ENCODE measurements around the gene SLC35A2.

The SLC35A2 gene

GRCh38 chrX:48914593-48915493 is 3.4 kb upstream of the SLC35A2 start:
- no peaks in the 10 kb centered on the region for H3K27me3 ChIP-seq (ENCODE audit: insufficient read depth, poor library complexity, severe bottlenecking)
- no peak overlapping the region for H3K27ac ChIP-seq (replicated peaks)
- no peak for TF ChIP-seq POLR2AphosphoS5 (IDR thresholded peaks at IDR 0.05; ENCODE audit: low read depth)
- TF ChIP-seq CTCF (IDR thresholded peaks at IDR 0.05; ENCODE audit: insufficient read depth, low read length): no peak
- TF ChIP-seq SPI1 (IDR thresholded peaks at IDR 0.05; ENCODE audit: borderline replicate concordance, low read depth): no peak
- no peak for TF ChIP-seq REST (IDR thresholded peaks at IDR 0.05; ENCODE audit: insufficient replicate concordance, low read depth)
- TF ChIP-seq GABPA (IDR thresholded peaks at IDR 0.05; ENCODE audit: low read depth): no peak
- no peak for DNase-seq (ENCODE audit: low read depth in 1 of 2, low spot score in 1 of 2)
- no peak overlapping the region for H3K4me3 ChIP-seq (replicated peaks; ENCODE audit: insufficient read depth, low read length)

- H3K4me3 ChIP-seq (replicated peaks; ENCODE audit: insufficient read depth, low read length): no peak overlapping the region
- no peak for TF ChIP-seq GABPA (IDR thresholded peaks at IDR 0.05; ENCODE audit: low read depth)
- TF ChIP-seq POLR2AphosphoS5 (IDR thresholded peaks at IDR 0.05; ENCODE audit: low read depth): no peak
- TF ChIP-seq SPI1 (IDR thresholded peaks at IDR 0.05; ENCODE audit: borderline replicate concordance, low read depth): no peak
- TF ChIP-seq CTCF (IDR thresholded peaks at IDR 0.05; ENCODE audit: insufficient read depth, low read length): no peak
- no peak for TF ChIP-seq REST (IDR thresholded peaks at IDR 0.05; ENCODE audit: insufficient replicate concordance, low read depth)
- H3K27me3 ChIP-seq (ENCODE audit: insufficient read depth, poor library complexity, severe bottlenecking): no peaks in the 10 kb centered on the region
- DNase-seq (ENCODE audit: low read depth in 1 of 2, low spot score in 1 of 2): no peak
- no peak overlapping the region for H3K27ac ChIP-seq (replicated peaks)
Measured at GRCh38 chrX:48913605-48914366, 2.3 kb upstream of the SLC35A2 start.

GRCh38 chrX:48910926-48911411 is 477 bp downstream of the SLC35A2 start:
- peak overlapping the region; percentile 81 for H3K4me3 ChIP-seq (replicated peaks; ENCODE audit: insufficient read depth, low read length)
- H3K27me3 ChIP-seq (ENCODE audit: insufficient read depth, poor library complexity, severe bottlenecking): no peaks in the 10 kb centered on the region
- DNase-seq (ENCODE audit: low read depth in 1 of 2, low spot score in 1 of 2): peak; percentile 32 to 52
- TF ChIP-seq SPI1 (IDR thresholded peaks at IDR 0.05; ENCODE audit: borderline replicate concordance, low read depth): no peak
- no peak for TF ChIP-seq GABPA (IDR thresholded peaks at IDR 0.05; ENCODE audit: low read depth)
- no peak for TF ChIP-seq POLR2AphosphoS5 (IDR thresholded peaks at IDR 0.05; ENCODE audit: low read depth)
- no peak for TF ChIP-seq REST (IDR thresholded peaks at IDR 0.05; ENCODE audit: insufficient replicate concordance, low read depth)
- TF ChIP-seq CTCF (IDR thresholded peaks at IDR 0.05; ENCODE audit: insufficient read depth, low read length): no peak
- H3K27ac ChIP-seq (replicated peaks): peak overlapping the region; percentile 83
